Measurements from ENCODE around the gene PEAK3.

PEAK3 gene, protein sequence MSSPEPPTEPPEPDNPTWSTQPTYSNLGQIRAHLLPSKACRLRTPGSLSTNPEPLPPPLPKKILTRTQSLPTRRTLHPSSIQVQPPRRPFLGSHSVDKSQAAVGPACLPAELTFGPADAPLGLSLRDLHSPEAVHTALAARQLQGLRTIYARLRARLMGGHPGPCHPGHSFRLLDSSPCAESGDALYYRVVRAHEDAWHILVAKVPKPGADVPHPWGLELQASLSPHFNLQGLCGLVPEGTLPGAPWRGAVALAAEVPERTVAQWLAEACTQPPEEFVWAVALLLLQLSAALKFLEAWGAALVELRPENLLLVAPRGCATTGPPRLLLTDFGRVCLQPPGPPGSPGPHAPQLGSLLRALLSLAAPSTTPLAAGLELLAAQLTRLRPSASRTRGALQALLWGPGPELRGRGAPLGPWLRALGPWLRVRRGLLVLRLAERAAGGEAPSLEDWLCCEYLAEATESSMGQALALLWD

DNA sequence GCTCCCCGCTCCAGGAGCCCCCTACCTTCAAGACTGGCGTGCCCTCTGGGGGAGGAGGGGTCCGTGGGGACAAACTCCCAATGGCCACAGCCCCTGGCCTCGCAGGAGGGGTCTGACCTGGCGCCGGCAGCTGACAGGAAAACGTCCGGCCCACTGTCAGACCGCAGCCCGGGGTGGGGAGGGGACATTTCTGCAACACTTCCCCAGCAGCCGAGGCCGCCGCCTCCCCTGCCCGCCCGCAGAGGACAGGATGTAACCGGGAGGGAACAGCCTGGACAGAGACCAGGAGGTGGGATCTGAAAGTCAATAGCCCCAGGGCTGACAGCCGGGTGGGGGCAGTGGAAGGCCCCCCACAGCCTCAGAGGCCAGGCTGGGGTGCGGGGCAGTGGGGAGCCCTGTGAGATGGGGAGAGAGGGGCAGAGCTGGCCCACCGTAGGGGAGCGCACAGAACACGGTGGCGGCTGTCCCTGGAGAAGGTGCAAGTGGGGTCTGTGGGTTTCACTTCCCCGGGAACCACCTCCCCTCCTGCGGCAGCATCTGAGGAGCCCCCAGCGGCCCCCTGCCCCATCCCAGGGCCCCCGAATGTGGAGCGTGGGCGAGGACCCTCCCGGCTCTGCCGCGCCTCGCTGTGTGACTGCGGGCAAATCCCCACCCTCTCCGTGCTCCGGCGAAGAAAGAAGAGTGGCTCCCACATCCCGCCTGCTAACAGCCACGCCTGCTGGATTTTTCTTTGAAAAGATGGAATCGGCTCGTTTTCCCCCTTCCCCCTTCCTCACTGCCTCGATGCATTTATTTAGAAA is at the start of gene PEAK3:
Gene PEAK3, minus strand, starts transcription at position 114 of the 800 bp plus-strand sequence. CDS start 1,244 bp downstream, outside the sequence.
- H3K4me3 ChIP-seq (replicated peaks; ENCODE audit: low read depth, low read length) = peak within 1 kb of the TSS; percentile 19; the same call in 1 of the 2 replicates
- H3K27me3 ChIP-seq (replicated peaks; ENCODE audit: control insufficient read depth, insufficient read depth, low read length) = no peaks in the 10 kb centered on the region
- peak; percentile 60 for DNase-seq (ENCODE audit: extremely low read depth, insufficient read length)
- TF ChIP-seq, protein P1, sequence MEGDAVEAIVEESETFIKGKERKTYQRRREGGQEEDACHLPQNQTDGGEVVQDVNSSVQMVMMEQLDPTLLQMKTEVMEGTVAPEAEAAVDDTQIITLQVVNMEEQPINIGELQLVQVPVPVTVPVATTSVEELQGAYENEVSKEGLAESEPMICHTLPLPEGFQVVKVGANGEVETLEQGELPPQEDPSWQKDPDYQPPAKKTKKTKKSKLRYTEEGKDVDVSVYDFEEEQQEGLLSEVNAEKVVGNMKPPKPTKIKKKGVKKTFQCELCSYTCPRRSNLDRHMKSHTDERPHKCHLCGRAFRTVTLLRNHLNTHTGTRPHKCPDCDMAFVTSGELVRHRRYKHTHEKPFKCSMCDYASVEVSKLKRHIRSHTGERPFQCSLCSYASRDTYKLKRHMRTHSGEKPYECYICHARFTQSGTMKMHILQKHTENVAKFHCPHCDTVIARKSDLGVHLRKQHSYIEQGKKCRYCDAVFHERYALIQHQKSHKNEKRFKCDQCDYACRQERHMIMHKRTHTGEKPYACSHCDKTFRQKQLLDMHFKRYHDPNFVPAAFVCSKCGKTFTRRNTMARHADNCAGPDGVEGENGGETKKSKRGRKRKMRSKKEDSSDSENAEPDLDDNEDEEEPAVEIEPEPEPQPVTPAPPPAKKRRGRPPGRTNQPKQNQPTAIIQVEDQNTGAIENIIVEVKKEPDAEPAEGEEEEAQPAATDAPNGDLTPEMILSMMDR (IDR thresholded peaks at IDR 0.05; ENCODE audit: insufficient read depth, low read length, poor library complexity, severe bottlenecking) = no peak
- no peaks in the 10 kb centered on the region for H3K36me3 ChIP-seq (ENCODE audit: control insufficient read depth, insufficient read depth, low read length)

DNA sequence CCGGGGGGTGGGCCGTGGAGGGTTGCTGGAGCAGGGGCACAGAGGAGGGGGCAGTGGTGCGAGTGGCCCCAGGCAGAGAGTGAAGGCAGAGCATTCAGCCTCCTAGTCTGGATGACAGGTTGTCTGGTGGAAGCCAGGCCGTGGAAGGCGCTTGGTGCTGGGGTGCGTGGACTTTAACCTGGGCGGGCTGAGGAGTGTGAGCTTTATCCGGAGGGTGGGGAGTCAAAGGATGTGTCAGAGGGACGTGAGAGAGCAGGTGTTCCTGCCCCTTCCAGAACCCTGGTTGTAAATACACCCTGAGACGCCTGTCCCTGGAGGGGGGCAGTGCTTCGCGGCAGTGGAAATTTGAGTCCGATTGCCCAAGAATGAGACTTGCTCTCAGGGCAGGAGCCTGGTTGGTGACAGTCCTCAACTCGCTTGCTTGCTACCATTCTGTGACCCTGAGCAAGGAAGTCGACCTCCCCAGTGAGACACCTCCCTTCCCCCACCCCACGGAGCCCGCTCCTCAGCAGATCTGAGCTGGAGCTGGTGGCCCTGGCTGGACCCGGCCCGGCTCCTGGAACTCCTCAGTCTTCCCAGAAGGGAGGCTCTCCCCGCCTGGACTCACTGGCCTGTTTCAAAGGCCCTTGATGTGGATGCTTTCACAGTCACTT is 48.8 kb upstream of the PEAK3 start:
- DNase-seq (ENCODE audit: extremely low read depth, insufficient read length) = no peak
- H3K27me3 ChIP-seq (replicated peaks; ENCODE audit: control insufficient read depth, insufficient read depth, low read length) = no peaks in the 10 kb centered on the region
- no peak overlapping the region for H3K4me3 ChIP-seq (replicated peaks; ENCODE audit: low read depth, low read length)
- TF ChIP-seq, protein P1 (IDR thresholded peaks at IDR 0.05; ENCODE audit: insufficient read depth, low read length, poor library complexity, severe bottlenecking) = no peak
- H3K36me3 ChIP-seq (ENCODE audit: control insufficient read depth, insufficient read depth, low read length) = peaks cover 5% of the 10 kb centered on the region

DNA sequence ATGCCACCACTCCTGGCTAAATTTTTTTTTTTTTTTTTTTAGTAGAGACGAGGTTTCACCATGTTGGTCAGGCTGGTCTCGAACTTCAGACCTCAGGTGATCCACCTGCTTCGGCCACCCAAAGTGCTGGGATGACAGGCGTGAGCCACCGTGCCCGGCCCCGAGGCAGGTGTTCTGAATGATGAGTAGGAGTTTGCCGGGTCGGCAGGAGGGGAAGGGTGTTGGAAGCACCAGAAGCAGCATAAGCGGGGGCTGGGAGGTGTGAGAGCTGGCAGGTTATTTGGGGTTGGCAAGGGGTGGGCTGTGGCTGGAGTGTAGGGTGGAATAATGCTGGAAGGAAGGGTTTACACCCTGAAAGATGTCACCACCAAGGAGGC is 48.3 kb upstream of the PEAK3 start:
- TF ChIP-seq, protein P1 (IDR thresholded peaks at IDR 0.05; ENCODE audit: insufficient read depth, low read length, poor library complexity, severe bottlenecking) = no peak
- H3K4me3 ChIP-seq (replicated peaks; ENCODE audit: low read depth, low read length) = no peak overlapping the region

DNA sequence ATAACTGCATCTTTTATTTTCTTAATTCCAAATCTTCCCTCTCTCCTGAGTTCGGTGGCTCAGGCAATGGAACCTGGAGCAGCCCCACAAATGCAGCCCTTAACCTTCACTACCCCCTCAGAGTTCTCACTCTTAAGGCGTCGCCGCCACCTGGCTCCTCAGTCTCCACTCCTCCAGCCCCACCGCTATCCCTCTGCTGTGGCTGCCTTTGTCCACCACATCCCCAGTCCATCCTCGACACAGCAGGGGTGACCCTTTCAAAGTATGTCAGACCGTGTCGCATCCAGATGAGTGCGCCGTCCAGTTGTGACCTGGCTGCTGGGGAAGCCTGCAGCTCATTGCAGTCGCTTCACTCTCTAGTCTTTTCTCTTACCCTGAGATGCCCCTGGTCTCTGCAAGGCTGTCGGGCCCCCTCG is 47.5 kb upstream of the PEAK3 start:
- Histone ChIP-seq H3K27me3 (replicated peaks; ENCODE audit: control insufficient read depth, insufficient read depth, low read length) (no peaks in the 10 kb centered on the region), H3K36me3 (ENCODE audit: control insufficient read depth, insufficient read depth, low read length) (peaks cover 9% of the 10 kb centered on the region), H3K4me3 (replicated peaks; ENCODE audit: low read depth, low read length) (peak overlapping the region; percentile 98)
- no peak for DNase-seq (ENCODE audit: extremely low read depth, insufficient read length)
- TF ChIP-seq, protein P1 (IDR thresholded peaks at IDR 0.05; ENCODE audit: insufficient read depth, low read length, poor library complexity, severe bottlenecking) = no peak

More for the DNA sequence above, 48.3 kb upstream of the PEAK3 start:
- H3K36me3 ChIP-seq (ENCODE audit: control insufficient read depth, insufficient read depth, low read length) = peaks cover 8% of the 10 kb centered on the region
- no peaks in the 10 kb centered on the region for H3K27me3 ChIP-seq (replicated peaks; ENCODE audit: control insufficient read depth, insufficient read depth, low read length)
- DNase-seq (ENCODE audit: extremely low read depth, insufficient read length) = no peak

DNA sequence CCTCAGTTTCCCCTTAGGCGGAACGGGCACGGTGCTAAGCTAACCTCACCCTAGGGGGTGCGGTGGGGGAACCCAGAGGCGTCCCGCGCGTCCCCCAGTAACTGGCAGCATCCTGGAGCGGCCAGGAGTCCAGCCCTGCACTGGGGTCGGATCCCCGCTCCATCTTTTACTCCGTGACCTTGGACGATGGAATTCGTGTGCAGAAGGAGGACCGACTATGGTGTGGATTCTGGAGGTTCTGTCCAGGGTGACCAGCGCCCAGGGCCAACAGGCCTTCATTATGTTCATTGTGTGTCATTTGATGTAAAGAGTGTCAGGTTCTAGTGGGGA is 47.1 kb upstream of the PEAK3 start:
- Histone ChIP-seq H3K36me3 (ENCODE audit: control insufficient read depth, insufficient read depth, low read length) (peaks cover 9% of the 10 kb centered on the region), H3K27me3 (replicated peaks; ENCODE audit: control insufficient read depth, insufficient read depth, low read length) (no peaks in the 10 kb centered on the region), H3K4me3 (replicated peaks; ENCODE audit: low read depth, low read length) (peak overlapping the region; percentile 98)
- TF ChIP-seq, protein P1 (IDR thresholded peaks at IDR 0.05; ENCODE audit: insufficient read depth, low read length, poor library complexity, severe bottlenecking) = no peak
- no peak for DNase-seq (ENCODE audit: extremely low read depth, insufficient read length)

Data from GM06990 (cell line).